ENCODE results near the gene CNTNAP3B. TPM values are rescaled to one million over a fixed set of nuclear protein-coding genes. Genes with fewer than 3 reads are reported as not detected.
"Not testable (repeated sequence)": the region's sequence is repeated elsewhere in the genome, so short reads cannot be mapped to it uniquely, and the experiment has no call there.

CNTNAP3B gene
- polyA plus RNA-seq, 4 donors: 10.8 to 25.8 (median 14.2) TPM

GRCh38 chr9:41980271-41980670 lies 149.0 kb downstream of the CNTNAP3B start:
- DNase-seq (ENCODE audit: low read depth in 4 of 4, low spot score in 2 of 4): not testable (repeated sequence)

DNA sequence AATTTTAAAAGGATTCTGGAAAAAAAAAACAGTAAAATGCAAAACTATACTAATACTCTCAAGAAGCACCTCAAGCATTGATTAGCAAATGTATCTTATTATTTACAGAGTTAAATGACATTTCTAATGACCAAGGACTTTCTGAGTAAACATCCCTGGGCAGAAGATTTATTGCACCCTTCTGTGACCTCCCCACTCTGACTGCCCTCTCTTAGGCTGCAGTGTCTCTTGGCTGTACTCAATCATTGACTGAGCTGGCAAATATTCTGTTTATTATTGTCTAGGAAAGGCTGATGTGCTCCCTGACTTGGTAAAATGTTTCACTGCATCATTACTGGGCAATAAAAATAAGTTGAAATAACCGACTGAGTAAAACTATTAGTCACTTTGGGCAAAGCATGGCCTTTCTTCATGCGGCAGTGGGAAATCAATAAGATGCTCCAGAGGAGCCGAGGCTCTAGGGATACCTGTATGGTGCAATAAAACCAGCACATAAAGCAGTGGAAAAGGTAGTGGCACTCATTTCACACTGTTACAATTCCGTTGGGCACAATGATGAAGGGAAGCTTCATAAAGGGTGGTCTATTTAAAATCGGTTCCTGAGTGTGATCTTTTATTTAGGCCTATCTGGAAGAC lies 151.1 kb downstream of the CNTNAP3B start:
- not testable (repeated sequence) for DNase-seq (ENCODE audit: low read depth in 4 of 4, low spot score in 2 of 4)

GRCh38 chr9:41974906-41975305 lies 154.3 kb downstream of the CNTNAP3B start:
- not testable (repeated sequence) for DNase-seq (ENCODE audit: low read depth in 4 of 4, low spot score in 2 of 4)

- not testable (repeated sequence) for DNase-seq (ENCODE audit: low read depth in 4 of 4, low spot score in 2 of 4)
These were observed 176.2 kb downstream of the CNTNAP3B start for GRCh38 chr9:41953007-41953406.

DNA sequence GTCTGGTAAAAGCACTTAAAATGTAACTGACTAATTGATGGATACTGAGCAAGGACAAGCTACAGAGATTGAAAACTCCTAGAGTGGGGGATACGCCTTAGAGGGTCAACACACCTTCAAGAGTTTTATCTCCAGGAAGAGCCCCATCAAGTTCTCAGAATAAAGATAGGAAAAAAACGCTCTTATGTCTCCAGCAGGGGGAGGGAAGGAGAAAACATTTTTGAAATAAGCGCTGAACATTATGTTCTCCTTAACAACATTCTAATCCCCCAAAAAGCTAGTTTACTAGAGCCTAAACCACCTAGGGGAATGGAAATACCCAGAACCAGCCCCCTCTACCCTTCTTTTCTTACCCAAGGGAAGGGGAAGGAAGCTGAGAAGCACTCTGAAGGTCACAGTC lies 187.5 kb downstream of the CNTNAP3B start:
- DNase-seq (ENCODE audit: low read depth in 4 of 4, low spot score in 2 of 4): not testable (repeated sequence)

- DNase-seq (ENCODE audit: low read depth in 4 of 4, low spot score in 2 of 4): not testable (repeated sequence)
These were observed 191.1 kb downstream of the CNTNAP3B start for GRCh38 chr9:41938143-41938542.

GRCh38 chr9:41935727-41936126 lies 193.5 kb downstream of the CNTNAP3B start:
- DNase-seq (ENCODE audit: low read depth in 4 of 4, low spot score in 2 of 4): not testable (repeated sequence)

- DNase-seq (ENCODE audit: low read depth in 4 of 4, low spot score in 2 of 4): not testable (repeated sequence)
These were observed 200.1 kb downstream of the CNTNAP3B start for GRCh38 chr9:41929172-41929571.

DNA sequence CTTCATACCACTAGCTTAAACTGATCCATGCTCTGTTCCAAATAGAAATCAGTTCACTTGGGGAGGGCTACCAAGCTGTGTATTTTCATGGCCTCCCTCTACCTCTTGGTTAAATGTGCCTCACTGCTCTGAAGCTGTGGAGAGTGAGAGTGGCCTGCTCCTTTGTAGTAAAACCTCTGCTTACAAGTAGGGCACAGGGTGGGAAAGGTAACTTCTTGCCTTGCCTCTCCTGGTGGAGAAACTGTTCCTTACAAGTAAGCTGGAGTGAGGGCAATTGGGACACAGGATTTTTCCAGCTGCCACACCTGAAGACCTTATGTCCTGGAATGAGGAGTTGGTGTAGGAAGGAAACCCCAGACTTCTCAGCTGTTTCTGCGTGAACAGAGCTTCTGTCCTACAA lies 211.9 kb downstream of the CNTNAP3B start:
- not testable (repeated sequence) for DNase-seq (ENCODE audit: low read depth in 4 of 4, low spot score in 2 of 4)

- not testable (repeated sequence) for DNase-seq (ENCODE audit: low read depth in 4 of 4, low spot score in 2 of 4)
These were observed 223.7 kb downstream of the CNTNAP3B start for GRCh38 chr9:41905488-41905887.

DNA sequence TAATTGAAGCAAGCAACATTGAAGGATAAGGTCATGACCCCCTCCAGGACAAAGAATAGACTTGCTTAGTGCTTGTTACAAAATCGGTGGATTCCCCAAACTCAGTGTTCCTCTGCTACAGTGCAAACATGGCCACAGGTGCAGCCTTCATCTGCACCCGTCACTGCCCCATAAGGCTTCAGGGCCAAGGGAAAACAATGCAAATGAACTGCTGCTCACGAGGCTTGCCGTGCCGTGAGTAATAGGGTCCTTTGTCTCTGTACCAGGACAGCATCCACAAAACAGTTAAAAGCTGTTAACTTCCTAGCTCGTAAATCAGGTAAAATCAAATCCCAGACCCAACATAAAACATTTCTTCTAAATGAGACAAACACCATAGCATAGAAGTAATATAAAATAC lies 226.5 kb downstream of the CNTNAP3B start:
- not testable (repeated sequence) for DNase-seq (ENCODE audit: low read depth in 4 of 4, low spot score in 2 of 4)

DNA sequence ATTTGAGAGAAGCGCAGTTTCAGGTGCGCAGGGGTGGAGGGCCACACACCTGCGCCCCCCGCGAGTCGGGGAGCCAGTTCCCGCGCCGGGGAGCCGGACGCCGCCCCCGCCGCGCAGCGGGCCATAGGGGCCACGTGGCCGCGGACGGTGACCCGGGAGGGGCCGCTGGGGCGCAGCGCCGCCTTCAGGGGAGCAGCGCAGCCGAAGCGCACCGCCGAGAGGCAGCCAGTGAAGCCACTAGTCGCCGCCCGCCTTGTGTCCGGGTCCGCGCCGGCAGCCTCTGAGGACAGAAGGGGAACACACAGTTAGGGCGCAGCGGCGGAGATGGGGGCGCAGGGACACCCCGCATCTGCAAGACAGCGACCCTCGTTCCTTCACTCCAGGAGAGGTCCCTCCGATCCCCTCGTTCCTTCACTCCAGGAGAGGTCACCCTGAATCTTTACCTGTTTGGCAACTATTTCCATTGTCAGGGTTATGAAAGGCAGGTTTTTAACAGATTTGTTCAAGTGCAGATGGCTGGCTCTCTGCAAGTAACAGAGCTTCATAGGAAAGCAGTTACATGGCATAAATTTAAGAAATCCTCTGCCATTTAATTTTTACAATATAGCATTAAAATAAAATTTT lies 230.4 kb downstream of the CNTNAP3B start:
- DNase-seq (ENCODE audit: low read depth in 4 of 4, low spot score in 2 of 4): not testable (repeated sequence)

- DNase-seq (ENCODE audit: low read depth in 4 of 4, low spot score in 2 of 4): not testable (repeated sequence)
These were observed 254.7 kb downstream of the CNTNAP3B start for GRCh38 chr9:41874557-41874956.

GRCh38 chr9:41855422-41855821 lies 273.8 kb downstream of the CNTNAP3B start:
- DNase-seq (ENCODE audit: low read depth in 4 of 4, low spot score in 2 of 4): not testable (repeated sequence)

DNA sequence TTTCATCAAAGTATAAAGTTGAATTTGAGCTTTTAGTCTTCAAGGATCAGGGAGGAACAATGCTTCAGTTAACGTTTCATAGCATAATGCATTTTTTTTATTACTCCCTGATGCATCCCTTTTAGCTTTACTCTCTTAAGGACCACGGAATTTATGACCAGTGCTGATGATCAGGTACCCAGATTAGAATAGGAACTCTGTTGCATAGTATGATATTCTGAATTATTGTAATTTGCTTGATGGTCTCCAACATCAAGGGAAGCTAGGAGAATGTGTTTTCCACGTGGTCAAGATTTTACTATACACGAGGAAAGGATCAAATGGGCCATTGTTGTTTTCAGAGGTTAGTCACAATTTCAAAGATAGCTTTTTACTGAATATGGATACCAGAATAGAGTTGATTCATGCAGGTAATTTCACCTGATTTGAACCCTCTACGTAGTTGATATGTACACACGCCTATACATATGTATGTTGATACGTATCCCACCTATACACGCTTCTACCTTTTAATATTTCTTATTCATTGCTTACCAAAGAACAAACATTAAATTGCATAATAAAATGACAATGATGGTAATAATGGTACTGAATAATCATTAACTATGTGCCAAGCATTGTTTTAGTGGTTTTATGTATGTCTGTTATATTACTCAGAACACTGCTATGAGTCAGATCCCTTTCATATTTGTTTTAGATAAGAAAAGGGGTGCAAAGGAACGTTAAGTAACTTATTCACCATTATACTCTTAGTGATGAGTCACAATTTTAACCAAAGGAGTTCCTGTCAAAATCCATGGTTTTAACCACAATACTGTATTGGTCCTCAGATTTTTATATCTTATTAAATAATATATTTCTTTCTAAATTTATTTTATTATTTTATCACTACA lies 277.1 kb downstream of the CNTNAP3B start:
- not testable (repeated sequence) for DNase-seq (ENCODE audit: low read depth in 4 of 4, low spot score in 2 of 4)

- DNase-seq (ENCODE audit: low read depth in 4 of 4, low spot score in 2 of 4): not testable (repeated sequence)
These were observed 281.4 kb downstream of the CNTNAP3B start for GRCh38 chr9:41847829-41848228.

Other genes starting within 250 kb of the CNTNAP3B start
- gene SPATA31A6, start 54.2 kb upstream of the CNTNAP3B start, polyA plus RNA-seq (ENCODE audit: insufficient read length in 4 of 4): not detected